ENCODE data around the gene ILKAP.

Gene ILKAP

GRCh38 chr2:238237431-238238135 is 34.1 kb upstream of the ILKAP start:
- no peak for DNase-seq (ENCODE audit: low spot score)

GRCh38 chr2:238236571-238236970 is 33.1 kb upstream of the ILKAP start:
- no peak for DNase-seq (ENCODE audit: low spot score)

- no peak for DNase-seq (ENCODE audit: low spot score)
Observed at GRCh38 chr2:238235856-238236255, 32.4 kb upstream of the ILKAP start.

GRCh38 chr2:238235331-238235732 is 31.8 kb upstream of the ILKAP start:
- DNase-seq (ENCODE audit: low spot score): no peak

GRCh38 chr2:238233625-238234024 is 30.1 kb upstream of the ILKAP start:
- no peak for DNase-seq (ENCODE audit: low spot score)

- no peak for DNase-seq (ENCODE audit: low spot score)
Observed at GRCh38 chr2:238231809-238232208, 28.3 kb upstream of the ILKAP start.

- peak; percentile 68 for DNase-seq (ENCODE audit: low spot score)
Observed at GRCh38 chr2:238231251-238231793, 27.8 kb upstream of the ILKAP start.

- DNase-seq (ENCODE audit: low spot score): no peak
Observed at GRCh38 chr2:238230699-238231098, 27.2 kb upstream of the ILKAP start.

GRCh38 chr2:238228700-238229099 is 25.2 kb upstream of the ILKAP start:
- no peak for DNase-seq (ENCODE audit: low spot score)

GRCh38 chr2:238227587-238228032 is 24.1 kb upstream of the ILKAP start:
- DNase-seq (ENCODE audit: low spot score): no peak

GRCh38 chr2:238226698-238227586 is 23.4 kb upstream of the ILKAP start:
- no peak for DNase-seq (ENCODE audit: low spot score)

GRCh38 chr2:238225911-238226697 is 22.6 kb upstream of the ILKAP start:
- no peak for DNase-seq (ENCODE audit: low spot score)

GRCh38 chr2:238225121-238225520 is 21.6 kb upstream of the ILKAP start:
- DNase-seq (ENCODE audit: low spot score): no peak

- DNase-seq (ENCODE audit: low spot score): no peak
Observed at GRCh38 chr2:238224356-238225035, 21.0 kb upstream of the ILKAP start.

- peak; percentile 94 for DNase-seq (ENCODE audit: low spot score)
Observed at GRCh38 chr2:238220892-238221521, 17.5 kb upstream of the ILKAP start.

- peak; percentile 68 for DNase-seq (ENCODE audit: low spot score)
Observed at GRCh38 chr2:238220274-238220891, 16.9 kb upstream of the ILKAP start.

- DNase-seq (ENCODE audit: low spot score): peak; percentile 99
Observed at GRCh38 chr2:238216651-238217184, 13.2 kb upstream of the ILKAP start.

- no peak for DNase-seq (ENCODE audit: low spot score)
Observed at GRCh38 chr2:238207006-238207405, 3.5 kb upstream of the ILKAP start.

- no peak for DNase-seq (ENCODE audit: low spot score)
Observed at GRCh38 chr2:238203973-238204683, 633 bp upstream of the ILKAP start.

All from pons (tissue), 1 donor.